IPS DF 6.9 (cell line): ENCODE data around the gene MAPKAP1.
A peak's percentile ranks its signal among the peaks of the same experiment; 100 is the strongest.

Experiments used
- DNase-seq: peaks from one replicate; pipeline ENCODE4 v3.0.0-alpha.2; 2013; ENCODE audit warnings: low read depth, low spot score
- H3K27ac ChIP-seq: one replicate; pipeline ENCODE4 v1.5.1; 2013; ENCODE audit warnings: low read length, control low read depth
- H3K27me3 ChIP-seq: 2 replicates; pipeline ENCODE4 v1.6.1; 2013; ENCODE audit warnings: mild to moderate bottlenecking, low read length; ENCODE audit not compliant: control insufficient read depth, insufficient read depth
- H3K36me3 ChIP-seq: 2 replicates; pipeline ENCODE4 v1.6.1; 2013; ENCODE audit warnings: low read length; ENCODE audit not compliant: control insufficient read depth, insufficient read depth
- H3K4me1 ChIP-seq: 2 replicates; pipeline ENCODE4 v1.6.1; 2013; ENCODE audit warnings: low read length; ENCODE audit not compliant: control insufficient read depth, insufficient read depth
- H3K4me3 ChIP-seq: 2 replicates; pipeline ENCODE4 v1.5.1; 2013; ENCODE audit warnings: mild to moderate bottlenecking, low read length
- H3K9me3 ChIP-seq: 2 replicates; pipeline ENCODE4 v1.6.1; 2013; ENCODE audit warnings: low read length, inconsistent platforms; ENCODE audit not compliant: control insufficient read depth, insufficient read depth
- WGBS: extraction: QIAGEN DNeasy Blood & Tissue Kit; methylation state at CpG from one replicate; pipeline ENCODE4 v1.1.7; 2013; ENCODE audit warnings: mixed read lengths, missing lambda C conversion rate; ENCODE audit not compliant: insufficient read length, insufficient coverage; 5-methylcytosine and 5-hydroxymethylcytosine counted together

MAPKAP1 gene

DNA sequence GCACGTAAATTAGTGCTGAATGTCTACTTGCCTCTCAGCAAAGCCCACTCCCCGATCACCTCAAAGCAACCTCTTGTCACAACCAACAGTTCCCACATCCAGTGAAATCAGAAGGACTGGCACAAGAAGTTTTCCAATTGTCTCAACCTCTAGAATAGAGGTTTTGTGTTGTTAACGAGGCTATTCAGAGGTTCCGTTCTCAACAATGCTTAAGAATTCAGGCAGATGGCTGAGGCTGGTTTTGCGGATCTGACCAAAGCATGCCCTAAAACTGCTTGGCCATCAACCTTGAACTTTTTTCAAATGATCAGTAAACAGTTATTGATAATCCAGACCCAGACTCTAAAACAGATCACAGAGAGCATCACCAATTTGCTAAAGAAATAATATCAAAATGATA, 52.9 kb downstream of the MAPKAP1 start:
- Histone ChIP-seq H3K4me1 (peaks cover 20% of the 10 kb centered on the region), H3K27me3 (no peaks in the 10 kb centered on the region), H3K9me3 (no peaks in the 10 kb centered on the region), H3K27ac (no peak overlapping the region), H3K4me3 (no peak overlapping the region), H3K36me3 (no peaks in the 10 kb centered on the region)
- DNase-seq: peak; percentile 70
- WGBS: no CpG with 5 or more reads among the region's 5 CpGs

DNA sequence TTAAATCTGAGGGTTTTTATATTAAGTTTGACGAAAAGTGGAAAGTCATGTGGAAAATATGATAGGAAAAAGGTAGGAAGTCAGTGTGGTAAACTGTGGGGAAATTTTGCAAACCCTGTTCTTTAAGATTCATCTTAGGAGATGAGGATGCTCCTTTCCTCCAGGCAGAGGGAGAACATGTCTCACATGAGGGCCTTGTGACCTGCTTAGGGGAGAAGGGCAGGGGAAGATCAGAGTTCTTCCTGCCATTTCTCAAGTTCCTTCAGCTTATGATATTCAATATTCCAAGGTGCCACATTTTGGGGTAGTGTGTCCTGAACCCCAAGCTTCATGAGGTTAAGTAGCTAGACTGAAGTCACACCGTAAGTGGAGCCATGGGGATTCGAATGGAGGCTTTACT, 53.7 kb downstream of the MAPKAP1 start:
- no peak for DNase-seq
- 100% methylated on average over 1 of the region's 3 CpGs for WGBS

DNA sequence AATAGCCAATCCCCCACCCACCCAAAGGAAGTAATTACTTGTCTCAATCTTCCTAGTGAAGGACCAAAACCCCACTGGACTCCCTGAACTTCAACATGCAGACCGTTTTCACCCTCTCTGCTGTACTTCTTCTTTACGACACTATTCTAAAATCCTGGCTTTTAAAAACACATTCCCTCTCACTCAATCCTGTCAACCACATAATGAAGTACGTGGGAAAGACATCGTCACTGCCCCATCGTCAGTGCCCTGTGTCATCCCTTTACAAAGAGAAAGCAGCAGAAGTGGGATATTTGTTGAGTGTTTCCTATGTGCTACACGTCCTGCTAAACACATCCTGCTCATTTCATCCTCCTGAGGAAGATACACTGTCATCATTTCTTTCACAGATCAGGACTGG, 54.2 kb downstream of the MAPKAP1 start:
- DNase-seq: no peak
- Histone ChIP-seq H3K36me3 (no peaks in the 10 kb centered on the region), H3K9me3 (no peaks in the 10 kb centered on the region), H3K27ac (no peak overlapping the region), H3K27me3 (no peaks in the 10 kb centered on the region), H3K4me3 (no peak overlapping the region), H3K4me1 (peaks cover 20% of the 10 kb centered on the region)
- WGBS: 100% methylated on average over 1 of the region's 6 CpGs

More for the DNA sequence above, 53.7 kb downstream of the MAPKAP1 start:
- Histone ChIP-seq H3K36me3 (no peaks in the 10 kb centered on the region), H3K9me3 (no peaks in the 10 kb centered on the region), H3K27ac (peak overlapping the region; percentile 39), H3K4me1 (peaks cover 20% of the 10 kb centered on the region), H3K27me3 (no peaks in the 10 kb centered on the region), H3K4me3 (no peak overlapping the region)

DNA sequence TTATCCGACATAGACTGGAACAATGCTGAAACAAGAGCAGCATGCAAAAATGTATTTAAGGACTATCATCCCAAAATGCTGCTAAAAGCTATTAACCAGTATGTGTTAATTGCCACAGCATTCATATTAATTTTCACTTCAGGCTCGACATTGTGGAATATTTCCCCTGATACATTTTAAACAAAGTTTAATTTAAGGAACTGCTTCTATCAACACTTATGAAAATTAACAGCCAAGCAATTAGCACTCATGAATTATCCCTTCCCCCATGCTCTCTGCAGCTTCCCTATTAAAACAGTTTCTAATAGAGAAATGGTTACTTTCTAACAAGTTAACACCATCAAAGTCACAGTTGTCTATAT, 54.8 kb downstream of the MAPKAP1 start:
- Histone ChIP-seq H3K36me3 (no peaks in the 10 kb centered on the region), H3K4me3 (no peak overlapping the region), H3K27ac (no peak overlapping the region), H3K9me3 (no peaks in the 10 kb centered on the region), H3K27me3 (no peaks in the 10 kb centered on the region), H3K4me1 (peaks cover 20% of the 10 kb centered on the region)
- no CpG with 5 or more reads among the region's 2 CpGs for WGBS
- DNase-seq: no peak

DNA sequence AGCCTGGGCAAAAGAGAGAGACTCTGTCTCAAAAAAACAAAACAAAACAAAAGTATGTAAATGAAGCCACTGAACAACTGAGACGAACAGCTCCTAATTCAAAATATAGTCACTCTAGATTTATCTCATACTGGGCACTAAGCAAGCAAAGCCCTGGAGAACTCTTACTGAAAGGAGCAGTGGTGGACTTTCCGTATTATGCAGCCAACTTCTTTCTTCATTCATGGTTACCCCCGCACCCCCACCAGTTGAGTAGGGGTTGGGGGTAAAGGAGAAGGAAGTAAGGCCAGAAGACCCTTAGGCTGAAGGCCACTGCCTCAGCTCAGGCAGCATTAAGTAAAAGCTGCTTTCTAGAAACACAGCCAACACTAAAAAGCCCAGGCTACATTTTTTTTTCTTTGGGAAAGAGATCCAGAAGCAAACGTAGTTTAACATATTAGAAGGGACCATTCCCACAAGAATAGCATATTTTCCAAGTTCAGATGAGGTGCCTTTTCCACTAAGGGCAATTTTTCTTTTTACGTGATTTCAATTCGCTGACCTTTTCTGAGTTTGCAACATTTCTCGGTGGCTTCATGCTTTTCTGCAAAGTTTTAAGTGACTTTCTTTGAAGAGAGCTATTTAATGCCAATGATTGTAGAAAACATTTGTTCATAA, 55.3 kb downstream of the MAPKAP1 start:
- H3K4me1 ChIP-seq: peaks cover 20% of the 10 kb centered on the region

DNA sequence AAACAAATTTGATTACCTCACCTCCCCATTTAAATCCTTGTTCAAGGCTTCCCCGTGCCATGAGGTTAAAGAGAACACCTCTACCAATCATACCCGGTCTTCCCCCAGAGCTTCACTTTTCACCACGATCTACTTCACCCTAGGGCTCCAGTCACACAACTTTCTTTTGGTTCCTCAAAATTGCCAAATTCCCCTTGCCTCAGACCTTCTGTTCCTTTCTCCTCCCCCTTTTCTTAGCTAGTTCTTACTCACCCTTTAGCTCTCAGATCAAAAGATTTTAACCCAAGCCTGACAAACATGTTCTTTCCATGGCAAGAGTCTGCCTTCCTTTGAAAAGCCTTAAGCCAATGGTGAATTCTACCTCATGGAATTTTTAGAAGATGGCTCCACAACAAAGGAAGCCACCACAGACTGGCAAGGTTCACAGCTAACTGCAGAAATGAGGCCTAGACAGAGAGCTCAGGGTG, 56.7 kb downstream of the MAPKAP1 start:
- DNase-seq: no peak
- Histone ChIP-seq H3K36me3 (no peaks in the 10 kb centered on the region), H3K27me3 (no peaks in the 10 kb centered on the region), H3K9me3 (no peaks in the 10 kb centered on the region), H3K27ac (no peak overlapping the region), H3K4me3 (no peak overlapping the region), H3K4me1 (peaks cover 18% of the 10 kb centered on the region)
- no CpG with 5 or more reads among the region's 3 CpGs for WGBS

More for the DNA sequence above, 55.3 kb downstream of the MAPKAP1 start:
- WGBS: no CpG with 5 or more reads among the region's 7 CpGs
- Histone ChIP-seq H3K36me3 (no peaks in the 10 kb centered on the region), H3K27ac (no peak overlapping the region), H3K27me3 (no peaks in the 10 kb centered on the region), H3K9me3 (no peaks in the 10 kb centered on the region), H3K4me3 (no peak overlapping the region)
- DNase-seq: no peak

DNA sequence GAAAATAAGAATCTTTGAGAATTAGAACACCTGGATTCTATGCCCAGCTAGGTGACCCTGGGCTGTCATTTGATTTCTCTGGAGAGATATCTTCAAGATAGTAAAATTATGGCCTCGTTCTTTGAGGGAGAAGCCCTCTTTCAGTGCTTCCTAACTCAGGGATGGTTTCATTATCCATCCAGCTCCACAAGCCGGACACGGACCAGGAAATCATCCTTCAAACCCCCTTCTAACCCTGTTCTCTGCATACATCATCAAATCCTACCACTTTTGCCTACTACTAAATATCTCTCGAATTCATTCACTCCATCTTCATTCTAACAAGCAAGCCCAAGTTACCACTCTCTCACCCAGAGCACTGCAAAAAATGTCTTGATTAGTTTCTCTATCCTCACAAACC, 57.2 kb downstream of the MAPKAP1 start:
- Histone ChIP-seq H3K27me3 (no peaks in the 10 kb centered on the region), H3K4me3 (no peak overlapping the region), H3K36me3 (no peaks in the 10 kb centered on the region), H3K4me1 (peaks cover 20% of the 10 kb centered on the region), H3K27ac (no peak overlapping the region), H3K9me3 (no peaks in the 10 kb centered on the region)
- WGBS: 100% methylated on average over 1 of the region's 4 CpGs
- DNase-seq: no peak

DNA sequence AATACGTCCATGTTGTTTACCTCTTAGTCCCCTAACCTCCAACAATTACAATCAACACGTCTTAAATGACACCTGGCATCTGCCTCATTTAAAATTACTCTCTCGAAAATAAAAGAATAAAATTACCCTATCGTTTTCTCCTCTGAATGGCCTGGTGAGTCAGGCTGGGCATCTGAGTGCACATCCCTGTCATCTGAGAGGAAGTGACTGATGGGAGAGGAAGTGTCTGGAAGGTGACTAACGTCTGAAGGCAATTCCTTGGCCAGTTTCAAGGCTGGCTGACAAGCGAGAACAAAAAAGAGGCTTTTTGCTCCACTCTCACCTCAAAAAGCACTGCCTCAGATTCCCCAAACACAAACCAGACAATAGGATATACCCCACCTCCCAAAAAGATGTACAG, 57.7 kb downstream of the MAPKAP1 start:
- Histone ChIP-seq H3K27ac (no peak overlapping the region), H3K4me1 (peaks cover 20% of the 10 kb centered on the region), H3K4me3 (no peak overlapping the region), H3K36me3 (no peaks in the 10 kb centered on the region), H3K27me3 (no peaks in the 10 kb centered on the region), H3K9me3 (no peaks in the 10 kb centered on the region)
- DNase-seq: no peak
- 100% methylated on average over 4 of the region's 6 CpGs for WGBS

DNA sequence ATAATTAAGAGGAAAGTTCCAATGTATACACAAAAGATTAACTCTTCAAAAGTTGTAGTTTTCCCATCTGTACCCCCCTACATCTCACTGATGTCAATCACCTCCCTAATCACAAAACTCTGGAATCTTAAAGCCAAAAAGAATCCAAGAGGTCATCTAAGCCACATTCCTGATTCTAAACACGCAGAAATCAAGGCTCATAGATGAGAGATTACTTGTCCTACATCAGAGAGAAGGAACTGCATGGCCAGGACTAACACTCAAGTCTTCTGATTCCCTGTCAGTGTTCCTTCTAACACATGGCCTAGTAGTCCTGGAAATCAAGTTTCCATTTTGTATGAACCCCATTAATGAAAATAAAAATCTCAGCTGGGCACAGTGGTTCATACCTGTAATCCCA, 58.7 kb downstream of the MAPKAP1 start:
- Histone ChIP-seq H3K27ac (no peak overlapping the region), H3K4me1 (peaks cover 14% of the 10 kb centered on the region; the same call in 1 of the 2 replicates), H3K36me3 (no peaks in the 10 kb centered on the region), H3K9me3 (no peaks in the 10 kb centered on the region), H3K27me3 (no peaks in the 10 kb centered on the region), H3K4me3 (no peak overlapping the region)
- no peak for DNase-seq
- WGBS: no CpG with 5 or more reads among the region's 1 CpG

DNA sequence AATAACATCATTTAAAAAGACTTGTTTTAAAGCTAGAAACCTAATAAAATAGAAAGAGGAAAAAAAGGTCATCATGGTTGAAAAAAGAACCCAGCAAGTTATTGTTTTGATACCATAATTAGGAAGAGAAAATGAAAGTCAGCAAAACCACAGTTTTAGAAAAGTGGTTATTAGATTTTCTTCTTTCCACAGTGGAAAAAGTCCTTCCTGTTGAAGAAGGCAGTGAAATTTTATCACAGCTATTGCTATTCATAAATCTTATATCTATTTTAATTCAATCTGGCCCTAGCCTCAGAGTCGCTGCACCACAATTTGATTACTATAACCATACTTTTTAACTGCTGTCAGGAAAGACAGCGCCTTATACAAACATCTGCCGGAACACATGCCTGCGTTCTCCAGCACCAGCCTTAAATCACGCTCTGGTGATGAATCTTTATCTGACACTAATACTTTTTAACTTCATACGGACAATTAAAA, 60.3 kb downstream of the MAPKAP1 start:
- no peak overlapping the region for H3K27ac ChIP-seq
- no peak for DNase-seq
- no peaks in the 10 kb centered on the region for H3K27me3 ChIP-seq
- no peak overlapping the region for H3K4me3 ChIP-seq
- H3K36me3 ChIP-seq: no peaks in the 10 kb centered on the region
- no CpG with 5 or more reads among the region's 6 CpGs for WGBS
- peaks cover 10% of the 10 kb centered on the region; the same call in 1 of the 2 replicates for H3K4me1 ChIP-seq
- no peaks in the 10 kb centered on the region for H3K9me3 ChIP-seq

DNA sequence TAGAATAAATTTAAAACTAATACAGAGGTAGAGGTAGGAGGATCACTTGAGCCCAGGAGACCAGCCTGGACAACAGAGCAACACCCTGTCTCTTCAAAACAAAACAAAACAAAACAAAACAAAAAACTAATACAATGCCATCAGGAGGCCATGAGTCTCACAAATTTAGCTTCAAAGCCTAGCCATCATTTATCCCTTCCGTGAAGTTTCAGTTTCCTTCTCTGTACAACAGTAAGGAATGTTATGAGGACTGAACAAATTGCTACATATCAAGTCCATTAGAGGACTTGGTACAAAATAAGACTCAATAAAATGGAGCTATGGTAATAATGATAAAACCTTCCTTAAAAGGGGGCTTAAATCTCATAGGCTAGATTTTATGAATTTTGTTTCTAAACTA, 60.8 kb downstream of the MAPKAP1 start:
- no CpG with 5 or more reads among the region's 1 CpG for WGBS
- no peaks in the 10 kb centered on the region for H3K27me3 ChIP-seq
- peaks cover 9% of the 10 kb centered on the region; the same call in 1 of the 2 replicates for H3K4me1 ChIP-seq
- no peaks in the 10 kb centered on the region for H3K9me3 ChIP-seq
- no peak for DNase-seq
- no peak overlapping the region for H3K27ac ChIP-seq
- H3K4me3 ChIP-seq: no peak overlapping the region
- no peaks in the 10 kb centered on the region for H3K36me3 ChIP-seq
